ENCODE results near the gene RAPGEF4.

DNA sequence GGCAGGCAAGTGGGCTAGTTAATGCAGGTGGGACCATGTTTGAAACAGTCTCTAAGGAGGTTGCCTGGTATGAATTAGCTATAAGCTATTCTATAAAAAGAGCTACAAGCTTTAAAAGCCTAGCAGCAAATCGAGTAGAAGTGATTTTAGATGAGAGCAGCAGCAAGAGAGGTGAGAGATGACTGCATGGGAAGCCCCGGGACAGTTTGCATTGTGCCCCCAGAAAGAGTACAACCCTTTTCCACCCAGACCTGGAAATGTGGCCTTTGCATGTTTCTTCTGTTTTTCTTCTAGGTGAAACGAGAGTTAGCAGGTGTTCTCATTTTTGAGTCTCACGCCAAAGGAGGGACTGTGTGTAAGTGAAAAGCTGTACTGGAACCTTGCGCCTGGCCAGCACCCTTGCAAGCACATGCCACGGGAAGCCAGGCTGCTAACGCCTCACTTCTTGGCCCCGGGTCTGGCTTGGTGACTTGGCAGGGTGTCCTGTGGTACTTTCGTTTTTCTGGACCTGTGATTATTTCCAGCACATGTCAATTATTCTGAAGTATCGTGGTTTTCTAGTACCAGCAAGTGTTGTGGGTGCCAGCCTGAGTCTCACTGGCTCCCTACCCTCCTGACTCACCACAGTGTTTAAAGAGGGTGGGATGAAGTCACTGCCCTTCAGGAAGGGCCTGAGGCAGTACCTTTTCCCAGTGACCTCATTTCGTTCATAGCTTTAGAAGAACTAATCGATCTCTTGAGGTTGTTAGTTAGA is 249.7 kb downstream of the RAPGEF4 start:
- TF ChIP-seq CTCF (IDR thresholded peaks at IDR 0.05) (no peak), FOXJ3 (CRISPR knock-in tag; IDR thresholded peaks at IDR 0.05; ENCODE audit: borderline replicate concordance) (no peak), SP1 (CRISPR knock-in tag; conservative IDR thresholded peaks at IDR 0.05) (no peak), GABPB1 (CRISPR knock-in tag; IDR thresholded peaks at IDR 0.05) (no peak), NFYB (CRISPR knock-in tag; conservative IDR thresholded peaks at IDR 0.05; ENCODE audit: low read depth) (no peak), CREM (CRISPR knock-in tag; IDR thresholded peaks at IDR 0.05) (no peak), STAT6 (CRISPR knock-in tag; conservative IDR thresholded peaks at IDR 0.05; ENCODE audit: low read depth) (no peak), ZSCAN18 (CRISPR knock-in tag; IDR thresholded peaks at IDR 0.05) (no peak), ZNF263 (CRISPR knock-in tag; IDR thresholded peaks at IDR 0.05; ENCODE audit: low read depth) (no peak)
